Chondrocyte (in vitro differentiated cells): ENCODE measurements around the gene ADGRD1. TPM values are rescaled to one million over a fixed set of nuclear protein-coding genes. Genes with fewer than 3 reads are reported as not detected.
A peak's percentile ranks its signal among the peaks of the same experiment; 100 is the strongest.

ENCODE experiments used
- DNase-seq: peaks from one replicate; pipeline ENCODE4 v3.0.0; 2021; ENCODE audit warnings: mixed read lengths, low spot score
- H3K27ac Mint-ChIP-seq: one replicate; pipeline ENCODE4 v1.8.0; 2021; ENCODE audit warnings: mild to moderate bottlenecking, moderate library complexity, mixed read lengths; ENCODE audit not compliant: unreplicated experiment
- H3K27me3 Mint-ChIP-seq: 2 replicates; pipeline ENCODE4 v1.8.0; 2021; ENCODE audit warnings: low read depth, mixed read lengths
- H3K36me3 Mint-ChIP-seq: 2 replicates; pipeline ENCODE4 v1.8.0; 2021; ENCODE audit warnings: low read depth, mixed read lengths
- H3K4me1 Mint-ChIP-seq: 2 replicates; pipeline ENCODE4 v1.8.0; 2021; ENCODE audit warnings: low read depth, mild to moderate bottlenecking, mixed read lengths
- H3K4me3 Mint-ChIP-seq: one replicate; pipeline ENCODE4 v1.8.0; 2021; ENCODE audit warnings: mild to moderate bottlenecking, moderate library complexity, mixed read lengths; ENCODE audit not compliant: unreplicated experiment
- H3K9me3 Mint-ChIP-seq: 2 replicates; pipeline ENCODE4 v1.8.0; 2021; ENCODE audit warnings: low read depth, mixed read lengths
- total RNA-seq: library from RNA; stranded (reverse); gene quantifications from 3 replicates; pipeline ENCODE4 v1.2.1, GENCODE V29; 2021
- TF ChIP-seq, protein P1 (sequence below): fragments of 200-600 bp; sonication (generic); IDR thresholded peaks from 2 replicates; pipeline ENCODE4 v1.5.0; 2021; ENCODE audit warnings: antibody characterized with exemption, mild to moderate bottlenecking, moderate library complexity

ADGRD1 gene
- total RNA-seq, 1 donor from 2014 or later, result 4.7 TPM

DNA sequence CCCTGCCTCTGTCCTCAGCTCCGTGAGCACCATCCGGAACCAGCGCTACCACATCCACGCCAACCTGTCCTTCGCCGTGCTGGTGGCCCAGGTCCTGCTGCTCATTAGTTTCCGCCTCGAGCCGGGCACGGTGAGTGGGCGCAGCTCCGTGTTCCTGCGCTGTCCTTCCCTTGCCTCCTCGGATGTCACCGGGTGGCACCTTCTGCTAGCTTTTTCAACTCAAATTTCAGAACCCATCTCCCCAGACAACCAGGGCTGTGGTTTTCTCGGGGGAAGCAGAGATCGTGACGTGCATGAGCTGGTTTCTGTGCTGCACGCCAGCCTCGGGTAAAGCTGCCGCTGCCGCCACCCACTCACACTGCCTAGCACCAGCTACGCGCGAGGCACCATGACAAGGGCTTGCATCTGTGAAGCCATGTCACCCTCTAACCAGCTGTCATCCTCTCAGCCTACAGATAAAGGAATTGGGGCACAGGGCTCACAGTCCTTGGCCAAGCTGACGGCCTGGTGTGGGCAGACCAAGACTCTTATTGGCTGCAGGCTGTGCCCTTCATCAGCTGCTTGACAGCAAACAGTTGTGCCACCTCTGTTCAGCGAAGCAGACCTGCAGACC lies 152.1 kb downstream of the ADGRD1 start:
- Mint-ChIP-seq H3K4me3 (no peak overlapping the region), H3K27me3 (peaks cover 18% of the 10 kb centered on the region), H3K9me3 (peaks cover 9% of the 10 kb centered on the region), H3K4me1 (peaks cover 2% of the 10 kb centered on the region), H3K27ac (no peak overlapping the region), H3K36me3 (peaks cover 3% of the 10 kb centered on the region)
- peak; percentile 82 for DNase-seq
- TF ChIP-seq, protein P1, sequence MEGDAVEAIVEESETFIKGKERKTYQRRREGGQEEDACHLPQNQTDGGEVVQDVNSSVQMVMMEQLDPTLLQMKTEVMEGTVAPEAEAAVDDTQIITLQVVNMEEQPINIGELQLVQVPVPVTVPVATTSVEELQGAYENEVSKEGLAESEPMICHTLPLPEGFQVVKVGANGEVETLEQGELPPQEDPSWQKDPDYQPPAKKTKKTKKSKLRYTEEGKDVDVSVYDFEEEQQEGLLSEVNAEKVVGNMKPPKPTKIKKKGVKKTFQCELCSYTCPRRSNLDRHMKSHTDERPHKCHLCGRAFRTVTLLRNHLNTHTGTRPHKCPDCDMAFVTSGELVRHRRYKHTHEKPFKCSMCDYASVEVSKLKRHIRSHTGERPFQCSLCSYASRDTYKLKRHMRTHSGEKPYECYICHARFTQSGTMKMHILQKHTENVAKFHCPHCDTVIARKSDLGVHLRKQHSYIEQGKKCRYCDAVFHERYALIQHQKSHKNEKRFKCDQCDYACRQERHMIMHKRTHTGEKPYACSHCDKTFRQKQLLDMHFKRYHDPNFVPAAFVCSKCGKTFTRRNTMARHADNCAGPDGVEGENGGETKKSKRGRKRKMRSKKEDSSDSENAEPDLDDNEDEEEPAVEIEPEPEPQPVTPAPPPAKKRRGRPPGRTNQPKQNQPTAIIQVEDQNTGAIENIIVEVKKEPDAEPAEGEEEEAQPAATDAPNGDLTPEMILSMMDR, result no peak

DNA sequence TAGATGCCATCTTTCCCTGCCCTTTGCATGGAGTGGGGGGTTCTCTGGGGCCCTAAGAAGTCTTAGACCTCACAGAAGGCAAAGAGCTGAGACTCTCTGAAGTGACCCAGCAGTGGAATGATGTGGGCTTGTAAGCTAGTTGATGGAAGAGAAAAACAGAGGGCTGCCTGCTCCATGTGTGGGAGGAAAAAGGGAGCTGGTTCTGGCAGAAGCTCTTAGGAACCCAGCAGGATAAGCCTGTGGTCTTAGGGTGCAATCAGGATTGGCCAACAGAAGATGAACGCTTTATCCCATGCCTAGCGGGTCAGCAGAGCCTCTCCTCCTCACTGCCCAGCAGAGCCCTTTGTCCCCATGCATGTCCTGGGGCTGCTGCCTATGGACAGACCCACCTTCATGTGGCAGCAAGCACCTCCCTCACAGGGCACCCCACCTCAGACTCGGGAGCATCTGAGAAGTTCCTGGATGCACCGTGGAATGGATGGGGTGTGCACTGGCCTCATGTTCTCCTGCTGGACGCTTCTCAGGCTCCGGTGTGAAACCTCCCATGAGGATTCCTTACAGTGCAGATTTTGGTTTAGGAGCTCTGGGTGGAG lies 152.7 kb downstream of the ADGRD1 start:
- H3K27me3 Mint-ChIP-seq, result peaks cover 18% of the 10 kb centered on the region
- no peak overlapping the region for H3K4me3 Mint-ChIP-seq
- TF ChIP-seq, protein P1, result no peak
- H3K27ac Mint-ChIP-seq, result no peak overlapping the region
- peaks cover 9% of the 10 kb centered on the region for H3K9me3 Mint-ChIP-seq
- peaks cover 3% of the 10 kb centered on the region for H3K36me3 Mint-ChIP-seq
- peaks cover 2% of the 10 kb centered on the region for H3K4me1 Mint-ChIP-seq
- peak; percentile 40 for DNase-seq

DNA sequence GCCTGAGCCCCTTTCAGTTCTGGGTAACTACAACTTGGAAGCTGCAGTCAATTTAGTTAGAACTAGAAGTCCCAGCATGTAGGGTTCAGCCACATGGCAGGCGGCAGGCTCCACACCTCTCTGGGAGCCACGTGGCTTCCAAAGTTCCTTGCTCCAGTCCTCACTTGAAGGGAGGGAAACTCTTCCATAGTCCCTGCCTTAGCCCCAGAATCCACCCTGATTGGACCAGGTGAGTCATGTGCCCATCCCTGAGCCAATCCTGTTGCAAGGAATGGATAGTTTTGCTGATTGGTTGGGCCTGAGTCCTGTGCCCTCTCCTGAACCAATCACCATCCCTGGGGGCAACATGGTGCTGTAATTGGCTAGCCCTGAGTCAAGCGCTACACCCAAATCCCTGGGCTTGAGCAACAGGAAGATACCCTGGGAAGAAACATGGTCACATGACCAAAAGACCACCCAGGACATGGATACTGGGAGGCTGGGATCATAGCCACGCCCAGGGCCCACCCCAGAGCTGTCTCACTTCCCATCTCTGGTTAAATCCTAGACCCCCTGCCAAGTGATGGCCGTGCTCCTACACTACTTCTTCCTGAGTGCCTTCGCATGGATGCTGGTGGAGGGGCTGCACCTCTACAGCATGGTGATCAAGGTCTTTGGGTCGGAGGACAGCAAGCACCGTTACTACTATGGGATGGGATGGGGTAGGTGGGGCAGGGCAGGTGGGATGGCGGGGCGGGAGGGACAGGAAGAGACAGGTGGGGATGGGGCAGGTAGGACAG lies 154.7 kb downstream of the ADGRD1 start:
- peak; percentile 62 for DNase-seq
- Mint-ChIP-seq H3K36me3 (peaks cover 3% of the 10 kb centered on the region), H3K9me3 (peaks cover 9% of the 10 kb centered on the region), H3K4me1 (peaks cover 7% of the 10 kb centered on the region), H3K4me3 (no peak overlapping the region), H3K27me3 (peaks cover 27% of the 10 kb centered on the region), H3K27ac (no peak overlapping the region)
- TF ChIP-seq, protein P1, result no peak

DNA sequence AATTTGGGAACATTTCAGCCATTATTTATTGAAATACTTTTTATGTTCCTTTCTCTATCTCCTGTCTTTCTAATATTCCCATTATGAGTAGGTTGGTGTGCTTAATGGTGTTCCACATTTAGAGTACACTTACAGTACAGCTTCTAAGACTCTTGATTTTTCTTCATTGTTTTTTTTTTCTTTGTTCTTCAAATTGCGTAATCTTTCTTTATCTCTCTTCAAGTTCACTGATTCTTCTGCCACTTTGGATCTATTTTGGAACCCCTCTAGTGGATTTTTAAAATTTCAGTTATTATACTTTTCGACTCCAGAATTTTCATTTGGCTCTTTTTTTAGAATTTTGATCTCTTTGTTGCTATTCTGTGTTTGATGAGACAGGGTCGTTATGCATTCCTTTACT lies 157.7 kb downstream of the ADGRD1 start:
- Mint-ChIP-seq H3K4me1 (peaks cover 12% of the 10 kb centered on the region), H3K9me3 (peaks cover 9% of the 10 kb centered on the region), H3K27ac (no peak overlapping the region), H3K4me3 (no peak overlapping the region), H3K27me3 (peaks cover 23% of the 10 kb centered on the region), H3K36me3 (peaks cover 3% of the 10 kb centered on the region)
- DNase-seq, result no peak
- TF ChIP-seq, protein P1, result no peak

DNA sequence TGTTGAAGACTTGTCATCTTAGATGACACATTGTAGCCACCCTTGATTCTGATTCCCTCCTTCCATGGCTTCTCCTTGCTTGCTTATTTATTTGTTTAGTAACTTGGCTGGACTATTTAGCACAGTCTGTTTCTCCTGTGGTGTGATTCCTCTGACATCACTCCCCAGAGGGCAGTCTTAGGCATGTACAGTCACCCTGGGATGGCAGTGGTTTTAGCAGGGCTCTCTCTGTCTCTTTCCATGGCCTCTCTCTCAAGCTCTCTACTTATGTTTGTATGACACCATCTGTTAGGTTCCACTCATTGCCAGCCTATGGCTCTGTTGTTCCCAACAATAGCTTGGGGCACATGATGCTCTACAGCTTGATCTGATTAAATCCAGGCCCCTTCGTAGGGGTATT lies 158.3 kb downstream of the ADGRD1 start:
- Mint-ChIP-seq H3K36me3 (peaks cover 3% of the 10 kb centered on the region), H3K4me3 (no peak overlapping the region), H3K27me3 (peaks cover 19% of the 10 kb centered on the region), H3K9me3 (peaks cover 9% of the 10 kb centered on the region), H3K4me1 (peaks cover 12% of the 10 kb centered on the region), H3K27ac (no peak overlapping the region)
- TF ChIP-seq, protein P1, result no peak
- no peak for DNase-seq
